ENCODE data around the gene TGM2.

The TGM2 gene

GRCh38 chr20:38187517-38187916, 22.4 kb upstream of the TGM2 start:
- DNase-seq (ENCODE audit: low read depth), result no peak
- no peak for TF ChIP-seq CTCF (IDR thresholded peaks at IDR 0.05; ENCODE audit: control insufficient read depth, extremely low read depth, insufficient read depth)
- H3K4me3 ChIP-seq (ENCODE audit: low read depth, low read length), result no peak overlapping the region

- no peak for DNase-seq (ENCODE audit: low read depth)
These were observed 21.7 kb upstream of the TGM2 start for GRCh38 chr20:38186788-38187221.

GRCh38 chr20:38184101-38184500, 19.0 kb upstream of the TGM2 start:
- TF ChIP-seq CTCF (IDR thresholded peaks at IDR 0.05; ENCODE audit: control insufficient read depth, extremely low read depth, insufficient read depth), result no peak
- no peak overlapping the region for H3K4me3 ChIP-seq (ENCODE audit: low read depth, low read length)
- DNase-seq (ENCODE audit: low read depth), result no peak

More at GRCh38 chr20:38186788-38187221, 21.7 kb upstream of the TGM2 start:
- no peak overlapping the region for H3K4me3 ChIP-seq (ENCODE audit: low read depth, low read length)
- TF ChIP-seq CTCF (IDR thresholded peaks at IDR 0.05; ENCODE audit: control insufficient read depth, extremely low read depth, insufficient read depth), result no peak

GRCh38 chr20:38181971-38182370, 16.9 kb upstream of the TGM2 start:
- H3K4me3 ChIP-seq (ENCODE audit: low read depth, low read length), result no peak overlapping the region
- no peak for DNase-seq (ENCODE audit: low read depth)
- TF ChIP-seq CTCF (IDR thresholded peaks at IDR 0.05; ENCODE audit: control insufficient read depth, extremely low read depth, insufficient read depth), result no peak

GRCh38 chr20:38181207-38181801, 16.2 kb upstream of the TGM2 start:
- TF ChIP-seq CTCF (IDR thresholded peaks at IDR 0.05; ENCODE audit: control insufficient read depth, extremely low read depth, insufficient read depth), result no peak
- no peak for DNase-seq (ENCODE audit: low read depth)
- H3K4me3 ChIP-seq (ENCODE audit: low read depth, low read length), result no peak overlapping the region

GRCh38 chr20:38180781-38181180, 15.7 kb upstream of the TGM2 start:
- no peak overlapping the region for H3K4me3 ChIP-seq (ENCODE audit: low read depth, low read length)
- TF ChIP-seq CTCF (IDR thresholded peaks at IDR 0.05; ENCODE audit: control insufficient read depth, extremely low read depth, insufficient read depth), result no peak
- DNase-seq (ENCODE audit: low read depth), result no peak

GRCh38 chr20:38179846-38180245, 14.8 kb upstream of the TGM2 start:
- no peak overlapping the region for H3K4me3 ChIP-seq (ENCODE audit: low read depth, low read length)
- TF ChIP-seq CTCF (IDR thresholded peaks at IDR 0.05; ENCODE audit: control insufficient read depth, extremely low read depth, insufficient read depth), result no peak
- no peak for DNase-seq (ENCODE audit: low read depth)

Data from LNCaP clone FGC (cell line).